Vagina (tissue), 2 donors: ENCODE results near the gene PIP4K2C.

Source experiments
- POLR2A ChIP-seq, 2 donors: fragments of 450-650 bp; IDR thresholded peaks; one replicate each; pipeline ENCODE4 v1.6.1; 2017; ENCODE audit warnings: antibody characterized with exemption in 2 of 2, mild to moderate bottlenecking in 2 of 2, moderate library complexity in 2 of 2
- POLR2AphosphoS5 ChIP-seq, 2 donors: sonication (generic); formaldehyde crosslinking; IDR thresholded peaks; one replicate each; pipeline ENCODE4 v1.9.0; 2017; ENCODE audit warnings: antibody characterized with exemption in 2 of 2, mild to moderate bottlenecking in 2 of 2, low read depth in 1 of 2; ENCODE audit not compliant: insufficient read depth in 1 of 2
- TF ChIP-seq, protein P1 (sequence below), 3 experiments: fragments of 450-650 bp in 2 of 3; fragments of 200-600 bp in 1 of 3; sonication (generic) in 1 of 3; IDR thresholded peaks; one replicate each; pipeline ENCODE4 v1.5.1; 2017 to 2019; ENCODE audit warnings: antibody characterized with exemption in 3 of 3, mild to moderate bottlenecking in 2 of 3, moderate library complexity in 2 of 3

DNA sequence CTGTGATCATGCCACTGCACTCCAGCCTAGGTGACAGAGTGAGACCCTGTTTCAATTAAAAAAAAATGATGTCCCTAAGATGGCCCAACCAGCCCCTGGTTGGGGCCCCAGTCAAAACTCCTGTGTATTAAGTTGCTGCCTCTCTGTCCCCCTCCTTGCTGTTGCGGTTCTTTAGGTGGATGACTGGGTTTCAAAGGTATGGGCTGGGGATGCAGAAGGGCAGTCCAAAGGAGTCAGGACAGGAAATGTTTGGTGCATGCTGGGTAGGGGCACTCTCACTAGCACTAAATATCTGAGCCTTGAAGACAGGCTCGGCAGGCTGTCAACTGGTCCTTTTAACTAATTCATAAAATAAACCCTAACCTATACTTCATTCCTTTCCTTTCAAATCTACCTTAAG is 12.0 kb upstream of the PIP4K2C start:
- TF ChIP-seq, protein P1, sequence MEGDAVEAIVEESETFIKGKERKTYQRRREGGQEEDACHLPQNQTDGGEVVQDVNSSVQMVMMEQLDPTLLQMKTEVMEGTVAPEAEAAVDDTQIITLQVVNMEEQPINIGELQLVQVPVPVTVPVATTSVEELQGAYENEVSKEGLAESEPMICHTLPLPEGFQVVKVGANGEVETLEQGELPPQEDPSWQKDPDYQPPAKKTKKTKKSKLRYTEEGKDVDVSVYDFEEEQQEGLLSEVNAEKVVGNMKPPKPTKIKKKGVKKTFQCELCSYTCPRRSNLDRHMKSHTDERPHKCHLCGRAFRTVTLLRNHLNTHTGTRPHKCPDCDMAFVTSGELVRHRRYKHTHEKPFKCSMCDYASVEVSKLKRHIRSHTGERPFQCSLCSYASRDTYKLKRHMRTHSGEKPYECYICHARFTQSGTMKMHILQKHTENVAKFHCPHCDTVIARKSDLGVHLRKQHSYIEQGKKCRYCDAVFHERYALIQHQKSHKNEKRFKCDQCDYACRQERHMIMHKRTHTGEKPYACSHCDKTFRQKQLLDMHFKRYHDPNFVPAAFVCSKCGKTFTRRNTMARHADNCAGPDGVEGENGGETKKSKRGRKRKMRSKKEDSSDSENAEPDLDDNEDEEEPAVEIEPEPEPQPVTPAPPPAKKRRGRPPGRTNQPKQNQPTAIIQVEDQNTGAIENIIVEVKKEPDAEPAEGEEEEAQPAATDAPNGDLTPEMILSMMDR (IDR thresholded peaks at IDR 0.05), result no peak
- TF ChIP-seq POLR2AphosphoS5 (IDR thresholded peaks at IDR 0.05; ENCODE audit: insufficient read depth in 1 of 2, low read depth in 1 of 2), result no peak
- TF ChIP-seq POLR2A (IDR thresholded peaks at IDR 0.05), result no peak
